ENCODE data around the gene PANK2. TPM values are rescaled to one million over a fixed set of nuclear protein-coding genes. Genes with fewer than 3 reads are reported as not detected.

PANK2 gene
- total RNA-seq, 1 donor from 2014 or later, result 60.3 TPM

GRCh38 chr20:3854462-3854871, 34.7 kb upstream of the PANK2 start:
- Mint-ChIP-seq H3K4me3 (ENCODE audit: unreplicated experiment) (no peak overlapping the region), H3K4me1 (ENCODE audit: low read depth, unreplicated experiment) (peaks cover 2% of the 10 kb centered on the region), H3K9me3 (ENCODE audit: unreplicated experiment) (no peaks in the 10 kb centered on the region), H3K27ac (ENCODE audit: unreplicated experiment) (no peak overlapping the region), H3K27me3 (ENCODE audit: unreplicated experiment) (peaks cover 3% of the 10 kb centered on the region), H3K36me3 (ENCODE audit: unreplicated experiment) (no peaks in the 10 kb centered on the region)
- DNase-seq, result no peak
- no peak for TF ChIP-seq CTCF (IDR thresholded peaks at IDR 0.05; ENCODE audit: partially characterized antibody, unreplicated experiment)

GRCh38 chr20:3857405-3857804, 31.8 kb upstream of the PANK2 start:
- Mint-ChIP-seq H3K4me1 (ENCODE audit: low read depth, unreplicated experiment) (peaks cover 2% of the 10 kb centered on the region), H3K36me3 (ENCODE audit: unreplicated experiment) (peaks cover 1% of the 10 kb centered on the region), H3K4me3 (ENCODE audit: unreplicated experiment) (no peak overlapping the region), H3K9me3 (ENCODE audit: unreplicated experiment) (no peaks in the 10 kb centered on the region), H3K27ac (ENCODE audit: unreplicated experiment) (no peak overlapping the region), H3K27me3 (ENCODE audit: unreplicated experiment) (peaks cover 3% of the 10 kb centered on the region)
- no peak for DNase-seq
- no peak for TF ChIP-seq CTCF (IDR thresholded peaks at IDR 0.05; ENCODE audit: partially characterized antibody, unreplicated experiment)

- H3K4me3 Mint-ChIP-seq (ENCODE audit: unreplicated experiment), result no peak overlapping the region
- H3K36me3 Mint-ChIP-seq (ENCODE audit: unreplicated experiment), result peaks cover 10% of the 10 kb centered on the region
- peaks cover 3% of the 10 kb centered on the region for H3K27me3 Mint-ChIP-seq (ENCODE audit: unreplicated experiment)
- no peak overlapping the region for H3K27ac Mint-ChIP-seq (ENCODE audit: unreplicated experiment)
- no peak for TF ChIP-seq CTCF (IDR thresholded peaks at IDR 0.05; ENCODE audit: partially characterized antibody, unreplicated experiment)
- H3K9me3 Mint-ChIP-seq (ENCODE audit: unreplicated experiment), result no peaks in the 10 kb centered on the region
- peaks cover 2% of the 10 kb centered on the region for H3K4me1 Mint-ChIP-seq (ENCODE audit: low read depth, unreplicated experiment)
- no peak for DNase-seq
Measured at GRCh38 chr20:3858689-3859088, 30.5 kb upstream of the PANK2 start.

GRCh38 chr20:3861191-3861590, 28.0 kb upstream of the PANK2 start:
- H3K4me1 Mint-ChIP-seq (ENCODE audit: low read depth, unreplicated experiment), result peaks cover 2% of the 10 kb centered on the region
- H3K27ac Mint-ChIP-seq (ENCODE audit: unreplicated experiment), result no peak overlapping the region
- no peak overlapping the region for H3K4me3 Mint-ChIP-seq (ENCODE audit: unreplicated experiment)
- H3K27me3 Mint-ChIP-seq (ENCODE audit: unreplicated experiment), result peaks cover 3% of the 10 kb centered on the region
- no peak for DNase-seq
- H3K9me3 Mint-ChIP-seq (ENCODE audit: unreplicated experiment), result no peaks in the 10 kb centered on the region
- no peak for TF ChIP-seq CTCF (IDR thresholded peaks at IDR 0.05; ENCODE audit: partially characterized antibody, unreplicated experiment)
- H3K36me3 Mint-ChIP-seq (ENCODE audit: unreplicated experiment), result peaks cover 10% of the 10 kb centered on the region

- peaks cover 10% of the 10 kb centered on the region for H3K36me3 Mint-ChIP-seq (ENCODE audit: unreplicated experiment)
- no peaks in the 10 kb centered on the region for H3K9me3 Mint-ChIP-seq (ENCODE audit: unreplicated experiment)
- H3K4me3 Mint-ChIP-seq (ENCODE audit: unreplicated experiment), result no peak overlapping the region
- DNase-seq, result no peak
- peaks cover 2% of the 10 kb centered on the region for H3K4me1 Mint-ChIP-seq (ENCODE audit: low read depth, unreplicated experiment)
- no peak overlapping the region for H3K27ac Mint-ChIP-seq (ENCODE audit: unreplicated experiment)
- H3K27me3 Mint-ChIP-seq (ENCODE audit: unreplicated experiment), result peaks cover 1% of the 10 kb centered on the region
- TF ChIP-seq CTCF (IDR thresholded peaks at IDR 0.05; ENCODE audit: partially characterized antibody, unreplicated experiment), result no peak
Measured at GRCh38 chr20:3862333-3862732, 26.9 kb upstream of the PANK2 start.
